Epithelial cell of proximal tubule (primary cell): ENCODE measurements around the gene ENDOV. TPM values are rescaled to one million over a fixed set of nuclear protein-coding genes. Genes with fewer than 3 reads are reported as not detected.

Source experiments
- DNase-seq: peaks from one replicate; pipeline ENCODE4 v3.0.0-alpha.2; 2011; ENCODE audit warnings: low read depth
- H3K4me3 ChIP-seq: 2 replicates; pipeline ENCODE4 v1.5.1; 2011; ENCODE audit warnings: low read depth, mild to moderate bottlenecking, low read length
- CTCF ChIP-seq: conservative IDR thresholded peaks from 2 replicates; pipeline ENCODE4 v1.5.1; 2012; ENCODE audit warnings: low read depth, mild to moderate bottlenecking, low read length
- total RNA-seq: library from RNA; depleted of rRNA; stranded (reverse); fragments of >200 nt; gene quantifications from 2 replicates; pipeline ENCODE4 v1.2.3, GENCODE V29; 2015

Gene ENDOV
- total RNA-seq, 1 donor from 2014 or later, result 8.5 TPM

- TF ChIP-seq CTCF, result no peak
- DNase-seq, result no peak
- no peak overlapping the region for H3K4me3 ChIP-seq
Measured at GRCh38 chr17:80482058-80482318, 67.0 kb downstream of the ENDOV start.

GRCh38 chr17:80482555-80483308 is 67.8 kb downstream of the ENDOV start:
- DNase-seq, result no peak
- H3K4me3 ChIP-seq, result no peak overlapping the region
- TF ChIP-seq CTCF, result no peak

GRCh38 chr17:80485846-80486245 is 70.9 kb downstream of the ENDOV start:
- no peak overlapping the region for H3K4me3 ChIP-seq
- no peak for DNase-seq
- TF ChIP-seq CTCF, result no peak

- H3K4me3 ChIP-seq, result no peak overlapping the region
- no peak for DNase-seq
- TF ChIP-seq CTCF, result no peak
Measured at GRCh38 chr17:80486692-80487091, 71.7 kb downstream of the ENDOV start.

- DNase-seq, result no peak
- no peak overlapping the region for H3K4me3 ChIP-seq
- TF ChIP-seq CTCF, result no peak
Measured at GRCh38 chr17:80487511-80487910, 72.5 kb downstream of the ENDOV start.

Other genes with a start within 250 kb of the ENDOV start
- 0.06 and 0.36 TPM in 2 replicates for gene CARD14, start 245.1 kb upstream of the ENDOV start, total RNA-seq
- 11.4 and 24.2 TPM in 2 replicates for gene SGSH, start 194.8 kb upstream of the ENDOV start, total RNA-seq
- 5.3 and 7.6 TPM in 2 replicates for gene SLC26A11, start 194.7 kb upstream of the ENDOV start, total RNA-seq
- 29.4 and 80.5 TPM in 2 replicates for gene RNF213, start 154.3 kb upstream of the ENDOV start, total RNA-seq
- gene NPTX1, start 61.4 kb downstream of the ENDOV start, total RNA-seq, result 0.07 TPM in 1 of 2 replicates, not detected in the other
- 17.9 and 24.4 TPM in 2 replicates for gene RPTOR, start 129.7 kb downstream of the ENDOV start, total RNA-seq